GM12864 (cell line): ENCODE results near the gene ATOH7.
"Not testable (repeated sequence)": the region's sequence is repeated elsewhere in the genome, so short reads cannot be mapped to it uniquely, and the experiment has no call there.

Source experiments
- DNase-seq: peaks from one replicate; pipeline ENCODE4 v3.0.0-alpha.2; 2011; ENCODE audit warnings: low read depth
- H3K4me3 ChIP-seq: 2 replicates; pipeline ENCODE4 v1.5.1; 2011; ENCODE audit warnings: mild to moderate bottlenecking, low read depth, low read length, control low read depth
- CTCF ChIP-seq: IDR thresholded peaks from 2 replicates; pipeline ENCODE4 v1.5.1; 2011; ENCODE audit warnings: low read depth, mild to moderate bottlenecking, moderate library complexity, low read length, control low read depth, inconsistent platforms; ENCODE audit errors: missing control alignments

Gene ATOH7

DNA sequence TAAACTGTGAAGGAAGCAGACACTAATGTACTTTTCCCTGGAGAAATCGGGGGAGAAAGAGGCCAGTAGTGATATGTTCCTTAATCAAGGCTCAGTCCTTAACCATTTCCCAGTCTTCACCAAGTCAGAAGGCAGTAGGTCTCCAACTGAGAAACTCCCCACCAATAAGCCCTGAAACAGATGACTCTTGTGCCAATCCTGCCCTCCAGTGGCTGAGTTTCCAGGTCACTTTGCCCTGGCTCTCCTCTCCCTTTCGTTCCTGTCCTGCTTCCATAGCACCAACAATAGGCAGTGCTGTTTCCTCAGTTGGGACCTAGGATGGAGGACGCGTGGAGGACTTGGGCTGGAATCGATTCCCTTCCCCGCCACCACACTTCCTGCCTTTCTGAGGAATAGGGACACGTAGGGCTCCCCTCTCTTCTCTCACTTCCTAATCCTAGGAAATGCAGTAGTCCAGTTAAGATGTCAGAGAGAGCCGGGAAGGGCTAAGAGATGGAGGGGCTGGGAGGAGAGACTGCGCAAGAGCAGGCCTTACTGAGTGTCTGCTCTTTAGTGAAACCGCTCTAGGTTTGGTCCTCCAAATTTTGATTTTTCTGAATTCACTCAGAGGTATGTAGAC lies 23.4 kb downstream of the ATOH7 start:
- TF ChIP-seq CTCF: peak; percentile 48
- DNase-seq: no peak
- no peak overlapping the region for H3K4me3 ChIP-seq

DNA sequence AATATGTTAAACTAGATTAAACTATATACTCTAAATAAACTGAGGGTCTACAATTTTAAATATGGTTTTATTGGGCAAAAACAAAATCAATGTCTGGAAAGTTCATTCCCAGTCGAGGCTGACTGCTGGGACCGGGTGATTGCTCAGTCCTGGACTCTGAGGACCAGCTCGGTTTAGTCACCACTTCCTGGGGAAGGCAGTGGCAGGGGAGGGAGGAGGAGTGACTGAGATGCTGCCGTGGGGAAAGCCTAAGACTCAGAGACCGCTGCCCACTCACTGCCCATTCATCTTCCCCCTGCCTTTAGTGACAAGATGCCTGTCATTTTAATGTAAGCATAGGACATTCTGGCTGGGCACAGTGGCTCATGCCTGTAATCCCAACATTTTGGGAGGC lies 29.0 kb downstream of the ATOH7 start:
- DNase-seq: no peak
- no peak for TF ChIP-seq CTCF
- H3K4me3 ChIP-seq: no peak overlapping the region

DNA sequence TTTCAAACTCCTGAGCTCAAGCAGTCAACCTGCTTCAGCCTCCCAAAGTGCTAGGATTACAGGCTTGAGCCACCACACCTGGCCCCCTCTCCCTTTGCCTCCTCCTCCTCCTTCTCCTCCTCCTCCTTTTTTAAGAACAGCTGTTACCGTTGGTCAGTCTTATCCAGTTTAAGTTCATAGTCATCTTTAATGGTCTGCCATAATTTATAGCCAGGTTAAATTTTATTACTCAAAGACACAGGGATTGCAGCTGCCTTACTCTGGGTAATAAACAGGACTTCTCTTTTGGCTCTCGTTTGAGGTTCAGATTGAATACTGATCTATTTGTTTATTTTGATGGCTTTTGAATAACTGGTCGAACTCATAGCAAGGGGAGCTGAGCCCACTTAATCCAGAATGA lies 35.2 kb downstream of the ATOH7 start:
- DNase-seq: no peak
- no peak overlapping the region for H3K4me3 ChIP-seq
- no peak for TF ChIP-seq CTCF

DNA sequence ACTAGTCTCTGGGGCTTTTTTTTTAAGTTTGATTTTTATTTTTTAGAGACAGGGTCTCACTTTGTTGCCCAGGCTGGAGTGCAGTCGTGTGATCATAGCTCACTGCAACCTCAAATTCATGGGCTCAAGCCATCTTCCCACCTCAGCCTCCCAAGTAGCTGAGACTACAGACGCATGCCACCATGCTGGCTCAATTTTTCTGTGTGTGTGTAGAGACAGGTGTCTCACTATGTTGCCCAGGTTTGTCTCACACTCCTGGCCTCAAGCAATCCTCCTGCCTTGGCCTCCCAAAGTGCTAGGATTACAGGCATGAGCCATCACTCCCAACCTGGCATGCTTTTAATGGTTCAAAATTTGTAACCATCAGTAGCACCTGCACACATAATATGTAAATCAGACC lies 36.1 kb downstream of the ATOH7 start:
- not testable (repeated sequence) for H3K4me3 ChIP-seq, DNase-seq

DNA sequence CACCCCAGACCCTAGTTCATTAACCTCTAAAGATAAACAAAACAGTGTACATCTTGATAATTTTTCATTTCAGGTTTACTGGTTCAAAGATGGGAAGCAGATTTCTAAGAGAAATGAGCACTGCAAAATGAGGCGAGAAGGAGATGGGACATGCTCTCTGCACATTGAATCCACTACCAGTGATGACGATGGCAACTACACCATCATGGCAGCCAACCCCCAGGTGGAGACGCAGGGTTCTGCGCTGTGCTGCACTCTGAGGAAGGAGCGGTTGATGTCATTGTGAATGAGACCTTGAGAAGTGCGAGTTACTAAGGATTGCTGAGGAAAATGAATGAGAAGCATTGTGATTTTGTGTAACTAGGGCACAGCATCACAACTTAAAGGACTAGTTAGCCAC lies 37.6 kb downstream of the ATOH7 start:
- TF ChIP-seq CTCF: no peak
- DNase-seq: no peak
- H3K4me3 ChIP-seq: no peak overlapping the region

GRCh38 chr10:68192113-68192512 lies 39.8 kb downstream of the ATOH7 start:
- no peak overlapping the region for H3K4me3 ChIP-seq
- DNase-seq: no peak
- no peak for TF ChIP-seq CTCF

GRCh38 chr10:68188835-68189234 lies 43.1 kb downstream of the ATOH7 start:
- TF ChIP-seq CTCF: no peak
- no peak overlapping the region for H3K4me3 ChIP-seq
- no peak for DNase-seq

DNA sequence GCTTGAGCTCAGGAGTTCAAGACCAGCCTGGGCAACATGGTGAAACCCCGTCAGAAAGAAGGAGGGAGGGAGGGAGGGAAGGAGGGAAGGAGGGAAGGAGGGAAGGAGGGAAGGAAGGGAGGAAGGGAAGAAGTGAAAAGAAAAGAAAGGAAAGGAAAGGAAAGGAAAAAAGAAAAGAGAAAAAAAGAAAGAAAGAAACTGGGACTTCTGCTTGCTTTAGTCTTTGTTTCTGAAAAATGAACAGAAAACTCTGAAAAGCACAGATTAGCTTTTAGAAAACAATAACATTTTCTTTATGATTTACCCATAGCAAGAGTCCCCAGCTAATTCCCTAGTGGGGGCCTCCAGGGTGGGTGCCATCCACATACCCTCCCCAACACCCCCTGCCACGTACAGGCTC lies 46.8 kb downstream of the ATOH7 start:
- TF ChIP-seq CTCF: no peak
- no peak for DNase-seq
- no peak overlapping the region for H3K4me3 ChIP-seq
